Stimulated activated CD4-positive, alpha-beta T cell treated with anti-CD3 and anti-CD28 coated beads, Interleukin-12 subunit alpha, Interleukin-12 subunit beta, amount 100 ng/mL, for 48 hours (primary cell): ENCODE results near the gene GRIN3B.
A peak's percentile ranks its signal among the peaks of the same experiment; 100 is the strongest.
"Not testable (repeated sequence)": the region's sequence is repeated elsewhere in the genome, so short reads cannot be mapped to it uniquely, and the experiment has no call there.

Source experiments
- DNase-seq, 3 donors: peaks; one replicate each; pipeline ENCODE4 v3.0.0-alpha.2; 2020; ENCODE audit warnings: low read depth in 2 of 3, low spot score in 1 of 3

Gene GRIN3B

GRCh38 chr19:1000095-1000494 is at the start of gene GRIN3B:
TSS of gene GRIN3B (plus strand) at chr19:1000419. CDS start at chr19:1000438, 19 bp downstream.
- DNase-seq: peak; percentile 63 to 70 (median 65)

- no peak for DNase-seq
Measured at GRCh38 chr19:952049-952679, 48.1 kb upstream of the GRIN3B start.

GRCh38 chr19:952680-953444 is 47.4 kb upstream of the GRIN3B start:
- DNase-seq: no peak

GRCh38 chr19:953445-954271 is 46.6 kb upstream of the GRIN3B start:
- no peak for DNase-seq

GRCh38 chr19:954272-954671 is 45.9 kb upstream of the GRIN3B start:
- DNase-seq: no peak

- no peak for DNase-seq
Measured at GRCh38 chr19:954672-955494, 45.3 kb upstream of the GRIN3B start.

GRCh38 chr19:955803-956765 is 44.1 kb upstream of the GRIN3B start:
- DNase-seq: no peak

- no peak for DNase-seq
Measured at GRCh38 chr19:956766-957440, 43.3 kb upstream of the GRIN3B start.

GRCh38 chr19:957578-957977 is 42.6 kb upstream of the GRIN3B start:
- not testable (repeated sequence) for DNase-seq

GRCh38 chr19:958967-959855 is 41.0 kb upstream of the GRIN3B start:
- DNase-seq: peak; percentile 36 to 48 (median 42)

- no peak for DNase-seq
Measured at GRCh38 chr19:960020-960419, 40.2 kb upstream of the GRIN3B start.

GRCh38 chr19:960601-960938 is 39.6 kb upstream of the GRIN3B start:
- DNase-seq: no peak

GRCh38 chr19:961866-962620 is 38.2 kb upstream of the GRIN3B start:
- DNase-seq: no peak

- no peak for DNase-seq
Measured at GRCh38 chr19:962683-963400, 37.4 kb upstream of the GRIN3B start.

GRCh38 chr19:963486-963951 is 36.7 kb upstream of the GRIN3B start:
- no peak for DNase-seq

- DNase-seq: no peak
Measured at GRCh38 chr19:964116-964520, 36.1 kb upstream of the GRIN3B start.
